Neural cell (in vitro differentiated cells): ENCODE data around the gene PIP.

Source experiments
- CTCF ChIP-seq: fragments of 450-650 bp; IDR thresholded peaks from 2 replicates; pipeline ENCODE4 v1.5.1; 2014; ENCODE audit warnings: antibody characterized with exemption, mild to moderate bottlenecking, moderate library complexity; ENCODE audit not compliant: poor library complexity, severe bottlenecking
- EZH2 ChIP-seq: fragments of 200-600, 300-800 bp; shearing (Covaris generic), sonication (generic); IDR thresholded peaks from 2 replicates; pipeline ENCODE4 v1.6.1; 2014; ENCODE audit warnings: antibody characterized with exemption, low read length, borderline replicate concordance, mild to moderate bottlenecking; ENCODE audit not compliant: insufficient read depth, poor library complexity, severe bottlenecking
- POLR2AphosphoS5 ChIP-seq: IDR thresholded peaks from 2 replicates; pipeline ENCODE4 v1.6.1; 2012

GRCh38 chr7:143148050-143148449, 16.2 kb downstream of the PIP start:
- TF ChIP-seq CTCF (no peak), POLR2AphosphoS5 (no peak), EZH2 (no peak)
